ENCODE measurements around the gene NETO2. TPM values are rescaled to one million over a fixed set of nuclear protein-coding genes. Genes with fewer than 3 reads are reported as not detected.

Gene NETO2
- total and polyA plus RNA-seq, 9 of the 15 experiments (the other 6 are each of a cell fraction or from before 2014, with no cell fraction given): 4.1 to 37.0 (median 22.2) TPM

GRCh38 chr16:47057630-47057993 is 86.1 kb downstream of the NETO2 start:
- in situ Hi-C loops (cut with MboI): no loop called here
- ATAC-seq (no peak), FAIRE-seq (no peak), DNase-seq (ENCODE audit: extremely low read depth in 1 of 4, low spot score in 3 of 4) (no peak)
- Histone ChIP-seq H3K27ac (ENCODE audit: extremely low read depth, low read depth, low read length) (no peak overlapping the region), H3K9me3 (replicated peaks; ENCODE audit: control insufficient read depth, insufficient read depth, low read depth, low read length) (no peaks in the 10 kb centered on the region; the same call in 1 of the 2 replicates), H3K79me2 (ENCODE audit: control insufficient read depth, insufficient read depth, low read length) (no peaks in the 10 kb centered on the region), H3K4me1 (replicated peaks in 1 of 2; ENCODE audit: control insufficient read depth in 2 of 2, insufficient read depth in 2 of 2, low read length in 2 of 2) (peaks cover 0 to 8% of the 10 kb centered on the region in 2 experiments; a peak in 1 of 5 replicates), H3K27me3 (ENCODE audit: control insufficient read depth in 2 of 2, insufficient read depth in 2 of 2, low read length in 2 of 2) (peaks cover 44 to 71% of the 10 kb centered on the region in 2 experiments), H4K20me1 (replicated peaks; ENCODE audit: control insufficient read depth, insufficient read depth, low read length) (no peaks in the 10 kb centered on the region), H3K4me2 (ENCODE audit: insufficient read depth, low read length) (no peak overlapping the region), H3K9ac (ENCODE audit: insufficient read depth in 1 of 2, low read depth in 2 of 2, low read length in 2 of 2) (no peak overlapping the region), H3K9me1 (ENCODE audit: control insufficient read depth, insufficient read depth, low read length) (no peaks in the 10 kb centered on the region), H2AFZ (ENCODE audit: low read depth, low read length) (no peak overlapping the region), H3K4me3 (no peak overlapping the region), H3K36me3 (ENCODE audit: control insufficient read depth, insufficient read depth, low read length) (no peaks in the 10 kb centered on the region)
- WGBS (ENCODE audit: insufficient coverage, low coverage, missing lambda C conversion rate): 2% methylated on average over 5 of the region's 5 CpGs
- POLR2A ChIA-PET: interaction anchor here (0.7 kb wide), 1 partner anchor 21 kb away, joined by 3 read pairs; no protein-coding TSS in a partner anchor
- BruUV-seq (replicated peaks): no TSS peak
- CTCF ChIA-PET (ENCODE audit: low intra/inter-chr PET ratio): no interaction called here
- TF ChIP-seq ZHX1 (conservative IDR thresholded peaks at IDR 0.05; ENCODE audit: low read length) (no peak), MNT (conservative IDR thresholded peaks at IDR 0.05) (no peak), BRCA1 (IDR thresholded peaks at IDR 0.05) (no peak), BRCA1 (CRISPR knock-in tag; IDR thresholded peaks at IDR 0.05) (no peak), SREBF1 (IDR thresholded peaks at IDR 0.05; ENCODE audit: borderline replicate concordance, low read depth, low read length) (no peak), MYC (IDR thresholded peaks at IDR 0.05; ENCODE audit: low read depth, low read length) (no peak), MYC (CRISPR knock-in tag; IDR thresholded peaks at IDR 0.05; ENCODE audit: borderline replicate concordance, low read depth) (no peak), BMI1 (IDR thresholded peaks at IDR 0.05; ENCODE audit: low read length) (no peak), POU5F1 (IDR thresholded peaks at IDR 0.05; ENCODE audit: borderline replicate concordance, low read depth, low read length, partially characterized antibody) (no peak)
- intact Hi-C loops (cut with micrococcal nuclease): no loop called here
